Activated B cell treated with CpG ODN at 0.5 μM for 24 hours (primary cell): ENCODE measurements around the gene KCP. TPM values are rescaled to one million over a fixed set of nuclear protein-coding genes. Genes with fewer than 3 reads are reported as not detected.

ENCODE experiments used
- ATAC-seq: fragments of 200-7000 bp; cut with Tn5 transposase; one replicate; pipeline ENCODE4 v1.10.0; 2021; ENCODE audit warnings: low read depth, mild to moderate bottlenecking, moderate library complexity
- CTCF ChIA-PET: fragments of 350-600 bp; sonication (Branson Sonifier 250); formaldehyde crosslinking; loops from one replicate; lab custom pipeline; 2021; ENCODE audit warnings: antibody characterized with exemption; lab: Charles Lee
- POLR2A ChIA-PET: fragments of 350-600 bp; sonication (Branson Sonifier 250); formaldehyde crosslinking; loops from one replicate; lab custom pipeline; 2021; ENCODE audit warnings: antibody characterized with exemption; lab: Charles Lee
- DNase-seq: peaks from one replicate; pipeline ENCODE4 v3.0.0; 2022
- H3K27ac Mint-ChIP-seq: one replicate; pipeline ENCODE4 v1.8.0; 2020; ENCODE audit warnings: mixed read lengths
- H3K27me3 Mint-ChIP-seq: one replicate; pipeline ENCODE4 v1.8.0; 2021; ENCODE audit warnings: mixed read lengths
- H3K36me3 Mint-ChIP-seq: one replicate; pipeline ENCODE4 v1.8.0; 2021; ENCODE audit warnings: low read depth, mixed read lengths
- H3K4me1 Mint-ChIP-seq: one replicate; pipeline ENCODE4 v1.8.0; 2021; ENCODE audit warnings: mixed read lengths
- H3K4me3 Mint-ChIP-seq: one replicate; pipeline ENCODE4 v1.8.0; 2020; ENCODE audit warnings: mild to moderate bottlenecking, mixed read lengths
- H3K9me3 Mint-ChIP-seq: one replicate; pipeline ENCODE4 v1.8.0; 2020; ENCODE audit warnings: mixed read lengths
- CTCF ChIP-seq: fragments of 200-600 bp; IDR thresholded peaks from one replicate; pipeline ENCODE4 v1.8.0; 2022; ENCODE audit warnings: antibody characterized with exemption, mild to moderate bottlenecking
- intact Hi-C: fragments of 100-400 bp; cut with micrococcal nuclease; formaldehyde crosslinking; loops from one replicate; pipeline ENCODE4 v1.15.1; 2024
- total RNA-seq: library from RNA; stranded (reverse); gene quantifications from 2 replicates; pipeline ENCODE4 v1.2.3, GENCODE V29; 2022

KCP gene
- total RNA-seq, 1 donor from 2014 or later, result 4.1 TPM

GRCh38 chr7:128882134-128882533 is 28.4 kb downstream of the KCP start:
- peaks cover 3% of the 10 kb centered on the region for H3K4me1 Mint-ChIP-seq
- DNase-seq (no peak), ATAC-seq (no peak)
- no peak overlapping the region for H3K27ac Mint-ChIP-seq
- ChIA-PET CTCF (interaction anchor here (2.3 to 2.8 kb wide), 2 partner anchors 40 to 274 kb away, joined by 13 read pairs; no protein-coding TSS in a partner anchor), POLR2A (no interaction called here)
- H3K9me3 Mint-ChIP-seq, result no peaks in the 10 kb centered on the region
- intact Hi-C loops, result loop anchor here (2.0 to 5.0 kb wide), 2 partner anchors 19 to 185 kb away; partner anchors contain the start of gene ATP6V1F
- no peak for TF ChIP-seq CTCF
- no peaks in the 10 kb centered on the region for H3K36me3 Mint-ChIP-seq
- no peak overlapping the region for H3K4me3 Mint-ChIP-seq
- H3K27me3 Mint-ChIP-seq, result peaks cover 3% of the 10 kb centered on the region

DNA sequence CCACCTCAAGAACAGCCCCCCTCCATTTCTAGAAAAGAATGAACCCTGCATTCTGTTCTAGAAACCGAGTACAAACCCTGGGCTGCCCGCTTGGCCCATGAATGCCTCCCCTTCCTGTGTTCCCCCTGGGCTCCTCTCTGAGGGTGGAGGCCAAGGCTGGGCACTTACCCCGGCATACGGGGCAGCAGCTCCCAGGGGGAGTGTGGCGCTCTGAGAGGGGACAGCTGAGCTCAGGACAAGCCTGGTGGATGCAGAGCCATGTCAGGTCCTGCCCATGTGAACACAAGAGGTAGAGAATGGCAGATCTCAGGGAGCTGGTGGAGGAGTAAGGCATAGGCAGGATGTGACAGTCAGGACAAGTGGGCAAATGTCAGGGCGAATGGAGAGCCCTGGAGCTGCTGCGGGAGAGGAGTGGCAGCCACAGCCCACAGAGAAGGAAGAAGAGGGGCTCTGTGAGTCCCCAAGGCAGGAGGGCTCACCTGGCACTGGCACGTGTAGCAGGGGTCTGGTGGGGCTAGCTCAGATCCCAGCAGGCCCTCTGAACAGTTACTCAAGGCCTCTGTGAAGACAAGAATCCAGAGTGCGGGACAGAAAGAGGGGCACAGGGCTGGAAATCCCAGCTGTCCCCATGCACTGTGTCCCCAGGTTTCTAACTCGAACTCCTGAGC is 28.9 kb downstream of the KCP start:
- ATAC-seq (no peak), DNase-seq (no peak)
- ChIA-PET POLR2A (no interaction called here), CTCF (interaction anchor here (2.8 kb wide), 1 partner anchor 40 kb away, joined by 13 read pairs; no protein-coding TSS in a partner anchor)
- Mint-ChIP-seq H3K4me1 (peaks cover 3% of the 10 kb centered on the region), H3K27me3 (peaks cover 3% of the 10 kb centered on the region), H3K9me3 (no peaks in the 10 kb centered on the region), H3K4me3 (no peak overlapping the region), H3K27ac (no peak overlapping the region), H3K36me3 (no peaks in the 10 kb centered on the region)
- intact Hi-C loops, result loop anchor here (2.0 to 5.0 kb wide), 2 partner anchors 19 to 184 kb away; partner anchors contain the start of gene ATP6V1F
- TF ChIP-seq CTCF, result no peak

DNA sequence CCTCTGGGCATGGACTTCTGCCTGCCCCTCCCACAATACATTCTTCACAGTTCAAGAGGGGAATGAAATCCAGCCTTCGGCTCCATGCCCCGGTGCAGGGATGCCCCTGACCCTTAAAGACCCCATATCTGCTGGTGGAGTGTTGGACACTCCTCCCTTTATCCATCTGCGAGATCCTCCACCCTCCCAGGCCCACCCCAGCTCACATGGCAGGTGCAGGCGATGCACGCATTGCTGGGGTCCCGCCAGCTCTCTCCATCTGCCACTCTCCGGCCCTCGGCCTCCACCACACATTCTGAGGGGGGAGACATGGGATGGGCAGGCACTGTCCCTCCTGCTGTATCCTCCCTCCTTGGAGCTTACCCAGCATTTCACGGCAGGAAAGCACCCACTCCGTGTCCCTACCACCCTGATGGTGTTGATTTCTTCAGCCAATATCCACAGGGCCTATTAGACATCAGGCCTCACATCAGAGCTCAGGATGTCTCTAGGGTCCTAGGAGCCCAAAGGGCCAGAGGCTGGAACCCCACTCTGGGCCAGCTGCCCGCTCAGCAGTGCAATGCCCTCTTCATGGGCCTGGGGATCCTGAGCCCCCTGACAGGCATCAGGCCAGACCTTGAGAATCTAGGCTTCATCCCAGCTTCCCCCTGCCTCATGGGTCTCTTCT is 29.6 kb downstream of the KCP start:
- H3K4me1 Mint-ChIP-seq, result peaks cover 3% of the 10 kb centered on the region
- no peaks in the 10 kb centered on the region for H3K36me3 Mint-ChIP-seq
- ATAC-seq (no peak), DNase-seq (no peak)
- ChIA-PET POLR2A (no interaction called here), CTCF (interaction anchor here (0.9 kb wide), 1 partner anchor 272 kb away, joined by 4 read pairs; no protein-coding TSS in a partner anchor)
- intact Hi-C loops, result loop anchor here (5.0 kb wide), 1 partner anchor 184 kb away; no protein-coding TSS in a partner anchor
- TF ChIP-seq CTCF, result no peak
- no peak overlapping the region for H3K4me3 Mint-ChIP-seq
- no peaks in the 10 kb centered on the region for H3K9me3 Mint-ChIP-seq
- no peak overlapping the region for H3K27ac Mint-ChIP-seq
- H3K27me3 Mint-ChIP-seq, result peaks cover 3% of the 10 kb centered on the region

GRCh38 chr7:128879939-128880746 is 30.4 kb downstream of the KCP start:
- POLR2A ChIA-PET, result no interaction called here
- no peak for ATAC-seq

More at GRCh38 chr7:128879939-128880746, 30.4 kb downstream of the KCP start:
- intact Hi-C loops, result loop anchor here (5.0 kb wide), 1 partner anchor 183 kb away; no protein-coding TSS in a partner anchor
- Mint-ChIP-seq H3K36me3 (no peaks in the 10 kb centered on the region), H3K27ac (no peak overlapping the region), H3K4me1 (peaks cover 3% of the 10 kb centered on the region), H3K9me3 (no peaks in the 10 kb centered on the region), H3K27me3 (peaks cover under 1% of the 10 kb centered on the region), H3K4me3 (no peak overlapping the region)
- no peak for DNase-seq
- CTCF ChIA-PET, result interaction anchor here (0.8 to 0.9 kb wide), 2 partner anchors 20 to 272 kb away, joined by 3 to 4 read pairs; no protein-coding TSS in a partner anchor
- no peak for TF ChIP-seq CTCF
